ENCODE results near the gene EHD4.

- no peak for TF ChIP-seq CTCF (IDR thresholded peaks at IDR 0.05; ENCODE audit: borderline replicate concordance, extremely low read depth, low read length, poor library complexity, severe bottlenecking)
- no peak for TF ChIP-seq EZH2 (IDR thresholded peaks at IDR 0.05; ENCODE audit: borderline replicate concordance, low read depth, low read length, severe bottlenecking)
These were observed 85.6 kb downstream of the EHD4 start for GRCh38 chr15:41886741-41887140.

Data from DND-41 (cell line).